HG02884 (cell line): ENCODE data around the gene S100A8.
"Not testable (repeated sequence)": the region's sequence is repeated elsewhere in the genome, so short reads cannot be mapped to it uniquely, and the experiment has no call there.

Experiments
- ATAC-seq: cut with Tn5 transposase; IDR thresholded peaks from one replicate; pipeline ENCODE4 v1.9.1; 2021; ENCODE audit warnings: mild to moderate bottlenecking, moderate library complexity; ENCODE audit not compliant: unreplicated experiment

S100A8 gene

GRCh38 chr1:153390938-153391710 lies at the start of gene S100A8:
Gene S100A8 (minus strand): TSS chr1:153391073. CDS start chr1:153390535, 538 bp downstream.
- ATAC-seq: no peak

- ATAC-seq: no peak
These were observed 48.4 kb upstream of the S100A8 start for GRCh38 chr1:153439273-153439672.

- ATAC-seq: no peak
These were observed 47.7 kb upstream of the S100A8 start for GRCh38 chr1:153438599-153438998.

- no peak for ATAC-seq
These were observed 46.4 kb upstream of the S100A8 start for GRCh38 chr1:153437236-153437635.

GRCh38 chr1:153434746-153435455 lies 44.0 kb upstream of the S100A8 start:
- ATAC-seq: no peak

GRCh38 chr1:153432874-153433681 lies 42.2 kb upstream of the S100A8 start:
- ATAC-seq: no peak

GRCh38 chr1:153431928-153432327 lies 41.1 kb upstream of the S100A8 start:
- no peak for ATAC-seq

GRCh38 chr1:153431427-153431826 lies 40.6 kb upstream of the S100A8 start:
- ATAC-seq: no peak

GRCh38 chr1:153431002-153431401 lies 40.1 kb upstream of the S100A8 start:
- ATAC-seq: no peak

GRCh38 chr1:153430561-153430960 lies 39.7 kb upstream of the S100A8 start:
- ATAC-seq: no peak

- ATAC-seq: no peak
These were observed 39.3 kb upstream of the S100A8 start for GRCh38 chr1:153430166-153430553.

- no peak for ATAC-seq
These were observed 38.6 kb upstream of the S100A8 start for GRCh38 chr1:153429266-153430165.

GRCh38 chr1:153428791-153429190 lies 37.9 kb upstream of the S100A8 start:
- no peak for ATAC-seq

- no peak for ATAC-seq
These were observed 37.3 kb upstream of the S100A8 start for GRCh38 chr1:153428073-153428638.

- ATAC-seq: no peak
These were observed 35.9 kb upstream of the S100A8 start for GRCh38 chr1:153426809-153427208.

GRCh38 chr1:153422450-153423068 lies 31.7 kb upstream of the S100A8 start:
- no peak for ATAC-seq

GRCh38 chr1:153420306-153420705 lies 29.4 kb upstream of the S100A8 start:
- no peak for ATAC-seq

GRCh38 chr1:153419436-153419793 lies 28.5 kb upstream of the S100A8 start:
- not testable (repeated sequence) for ATAC-seq

- ATAC-seq: not testable (repeated sequence)
These were observed 28.0 kb upstream of the S100A8 start for GRCh38 chr1:153418758-153419435.
